Dermis microvascular lymphatic vessel endothelial cell (primary cell): ENCODE measurements around the gene RPL32. TPM values are rescaled to one million over a fixed set of nuclear protein-coding genes. Genes with fewer than 3 reads are reported as not detected.

Source experiments
- total RNA-seq: library from RNA; depleted of rRNA; stranded (reverse); fragments of >200 nt; gene quantifications from 2 replicates; pipeline ENCODE4 v1.2.1, GENCODE V29; 2014

The RPL32 gene
- total RNA-seq, 1 donor from 2014 or later = 1,083 TPM

Other genes with a start within 250 kb of the RPL32 start
- 70.9 and 84.0 TPM in 2 replicates for gene RAF1, start 177.4 kb downstream of the RPL32 start, total RNA-seq
- gene TMEM40, start 82.3 kb downstream of the RPL32 start, total RNA-seq = 0.13 TPM in 1 of 2 replicates, not detected in the other
- gene CAND2, start 44.9 kb downstream of the RPL32 start, total RNA-seq = 1.2 and 1.8 TPM in 2 replicates
- gene IQSEC1, start 231.9 kb upstream of the RPL32 start, total RNA-seq = 32.6 and 83.7 TPM in 2 replicates